Erythroblast (primary cell): ENCODE measurements around the gene TEX19.
"Not testable (repeated sequence)": the region's sequence is repeated elsewhere in the genome, so short reads cannot be mapped to it uniquely, and the experiment has no call there.

Experiments used
- GATA1 ChIP-seq: IDR thresholded peaks from 2 replicates; pipeline ENCODE4 v1.6.1; 2011; ENCODE audit warnings: low read depth, mild to moderate bottlenecking, control low read depth, low read length, moderate library complexity
- POLR2A ChIP-seq: IDR thresholded peaks from 2 replicates; pipeline ENCODE4 v1.6.1; 2011; ENCODE audit warnings: mild to moderate bottlenecking, low read length

GRCh38 chr17:82359451-82360074 lies 516 bp downstream of the TEX19 start:
- TF ChIP-seq POLR2A, GATA1: not testable (repeated sequence)
